ENCODE results near the gene FAM120A.

Gene FAM120A

DNA sequence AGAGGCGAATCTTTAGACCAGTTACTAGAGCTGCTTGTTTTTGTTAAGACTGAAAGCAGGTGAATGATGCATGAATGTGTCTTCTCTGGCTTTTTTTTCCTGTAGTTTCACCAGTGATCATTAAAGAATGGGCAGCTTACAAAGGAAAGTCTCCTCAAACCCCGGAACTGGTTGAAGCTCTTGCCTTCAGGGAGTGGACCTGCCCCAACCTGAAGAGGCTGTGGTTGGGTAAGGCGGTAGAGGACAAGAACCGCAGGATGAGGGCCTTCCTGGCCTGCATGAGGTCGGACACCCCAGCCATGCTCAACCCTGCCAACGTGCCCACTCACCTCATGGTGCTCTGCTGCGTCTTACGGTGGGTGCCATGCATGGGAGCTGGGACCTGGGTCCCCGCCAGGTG is 91.6 kb downstream of the FAM120A start:
- ChIA-PET POLR2A (no interaction called here), CTCF (interaction anchor here (1.2 kb wide), 1 partner anchor 10 kb away, joined by 4 read pairs; no protein-coding TSS in a partner anchor)
- TF ChIP-seq, protein P1, sequence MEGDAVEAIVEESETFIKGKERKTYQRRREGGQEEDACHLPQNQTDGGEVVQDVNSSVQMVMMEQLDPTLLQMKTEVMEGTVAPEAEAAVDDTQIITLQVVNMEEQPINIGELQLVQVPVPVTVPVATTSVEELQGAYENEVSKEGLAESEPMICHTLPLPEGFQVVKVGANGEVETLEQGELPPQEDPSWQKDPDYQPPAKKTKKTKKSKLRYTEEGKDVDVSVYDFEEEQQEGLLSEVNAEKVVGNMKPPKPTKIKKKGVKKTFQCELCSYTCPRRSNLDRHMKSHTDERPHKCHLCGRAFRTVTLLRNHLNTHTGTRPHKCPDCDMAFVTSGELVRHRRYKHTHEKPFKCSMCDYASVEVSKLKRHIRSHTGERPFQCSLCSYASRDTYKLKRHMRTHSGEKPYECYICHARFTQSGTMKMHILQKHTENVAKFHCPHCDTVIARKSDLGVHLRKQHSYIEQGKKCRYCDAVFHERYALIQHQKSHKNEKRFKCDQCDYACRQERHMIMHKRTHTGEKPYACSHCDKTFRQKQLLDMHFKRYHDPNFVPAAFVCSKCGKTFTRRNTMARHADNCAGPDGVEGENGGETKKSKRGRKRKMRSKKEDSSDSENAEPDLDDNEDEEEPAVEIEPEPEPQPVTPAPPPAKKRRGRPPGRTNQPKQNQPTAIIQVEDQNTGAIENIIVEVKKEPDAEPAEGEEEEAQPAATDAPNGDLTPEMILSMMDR (IDR thresholded peaks at IDR 0.05; ENCODE audit: control extremely low read depth, extremely low read depth, low read depth, missing control alignments), result no peak
- no peak for DNase-seq (ENCODE audit: extremely low spot score)

DNA sequence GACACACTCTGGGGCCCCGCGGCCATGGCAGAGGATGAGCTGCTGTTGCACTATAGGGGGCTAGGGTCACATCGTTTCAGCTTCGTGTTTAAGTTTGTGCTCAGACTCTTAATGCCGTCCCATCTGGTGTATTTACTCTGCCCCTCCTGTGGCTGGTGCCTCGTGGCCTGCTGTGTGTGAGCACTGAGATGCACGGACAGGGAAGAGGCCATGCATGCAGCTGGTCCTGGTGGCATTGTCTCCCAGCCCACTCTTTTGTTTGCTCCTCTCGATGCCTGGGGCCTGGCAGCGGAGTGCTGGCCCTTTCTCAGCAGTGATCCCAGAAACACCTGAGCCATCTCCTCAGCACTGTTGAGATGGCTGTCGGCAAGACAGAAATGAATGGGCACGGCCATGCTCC is 94.9 kb downstream of the FAM120A start:
- POLR2A ChIA-PET, result no interaction called here
- TF ChIP-seq, protein P1 (IDR thresholded peaks at IDR 0.05; ENCODE audit: control extremely low read depth, extremely low read depth, low read depth, missing control alignments), result no peak
- DNase-seq (ENCODE audit: extremely low spot score), result no peak
- CTCF ChIA-PET, result interaction anchor here (10.6 kb wide), 1 partner anchor 19 kb away, joined by 68 read pairs; no protein-coding TSS in a partner anchor

DNA sequence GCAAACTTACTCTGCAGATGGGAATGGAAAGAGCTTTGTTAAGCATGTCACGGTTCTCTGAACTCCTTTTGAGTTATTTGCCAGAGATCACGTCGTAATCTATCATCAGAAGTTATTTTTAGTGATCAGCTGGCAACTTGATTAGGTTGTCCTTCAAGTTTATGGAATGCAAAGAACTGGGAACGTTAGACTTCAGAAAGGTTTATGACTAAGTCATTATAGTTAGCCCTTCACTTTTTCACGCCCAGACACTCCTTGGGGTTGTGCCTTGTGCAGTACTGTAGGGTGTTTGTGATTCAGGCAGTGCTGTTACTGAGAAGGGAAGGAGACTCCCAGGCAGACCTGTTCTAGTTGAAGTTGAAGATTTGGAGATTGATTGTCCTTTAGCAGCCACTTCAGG is 98.1 kb downstream of the FAM120A start:
- CTCF ChIA-PET, result interaction anchor here (0.7 to 10.6 kb wide), 3 partner anchors 10 to 16 kb away, joined by 3 to 68 read pairs (median 3); no protein-coding TSS in a partner anchor
- no peak for DNase-seq (ENCODE audit: extremely low spot score)
- POLR2A ChIA-PET, result no interaction called here
- TF ChIP-seq, protein P1 (IDR thresholded peaks at IDR 0.05; ENCODE audit: control extremely low read depth, extremely low read depth, low read depth, missing control alignments), result no peak

DNA sequence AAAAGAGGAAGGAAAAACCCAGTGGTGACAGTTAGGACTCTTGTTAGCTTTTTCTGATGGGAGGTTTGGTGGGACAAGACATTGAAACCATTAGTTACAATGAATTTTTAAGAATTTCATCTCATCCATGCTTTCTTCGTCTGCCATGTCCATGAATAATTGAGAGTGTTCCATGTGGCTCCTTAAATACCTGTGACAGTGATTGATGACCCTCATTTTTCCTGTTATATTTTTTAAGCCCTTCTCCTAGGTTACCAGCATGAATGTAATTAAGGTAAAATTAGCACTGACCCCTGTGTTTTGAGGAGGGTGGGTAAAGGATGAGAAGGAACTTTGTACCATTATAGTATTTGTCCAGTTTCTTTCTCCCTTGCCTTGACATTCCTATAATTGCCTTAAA is 101.4 kb downstream of the FAM120A start:
- no peak for DNase-seq (ENCODE audit: extremely low spot score)
- POLR2A ChIA-PET, result no interaction called here
- CTCF ChIA-PET, result interaction anchor here (1.2 to 10.6 kb wide), 2 partner anchors 10 to 13 kb away, joined by 4 to 68 read pairs; no protein-coding TSS in a partner anchor
- TF ChIP-seq, protein P1 (IDR thresholded peaks at IDR 0.05; ENCODE audit: control extremely low read depth, extremely low read depth, low read depth, missing control alignments), result no peak

DNA sequence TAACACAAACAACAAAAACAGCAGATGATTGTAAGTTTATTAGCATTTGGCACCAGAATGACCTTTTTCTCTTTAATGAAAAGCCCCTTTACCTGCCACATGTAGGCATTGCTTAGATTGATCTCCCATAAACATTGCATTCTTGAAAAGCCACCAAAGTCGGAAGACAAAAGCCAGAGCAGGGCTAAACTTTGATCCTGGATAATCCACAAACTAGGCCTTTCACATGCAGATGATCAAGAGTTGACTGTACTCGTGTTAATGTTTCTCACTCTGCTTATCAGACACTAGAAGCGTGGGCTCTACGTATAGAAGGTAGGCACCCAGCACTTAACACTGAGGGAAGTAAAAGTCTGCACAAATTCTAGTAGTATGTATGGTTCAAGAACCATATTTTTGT is 103.9 kb downstream of the FAM120A start:
- TF ChIP-seq, protein P1 (IDR thresholded peaks at IDR 0.05; ENCODE audit: control extremely low read depth, extremely low read depth, low read depth, missing control alignments), result no peak
- ChIA-PET POLR2A (no interaction called here), CTCF (interaction anchor here (1.0 to 3.5 kb wide), 2 partner anchors 11 kb away, joined by 6 to 30 read pairs; no protein-coding TSS in a partner anchor)
- no peak for DNase-seq (ENCODE audit: extremely low spot score)

DNA sequence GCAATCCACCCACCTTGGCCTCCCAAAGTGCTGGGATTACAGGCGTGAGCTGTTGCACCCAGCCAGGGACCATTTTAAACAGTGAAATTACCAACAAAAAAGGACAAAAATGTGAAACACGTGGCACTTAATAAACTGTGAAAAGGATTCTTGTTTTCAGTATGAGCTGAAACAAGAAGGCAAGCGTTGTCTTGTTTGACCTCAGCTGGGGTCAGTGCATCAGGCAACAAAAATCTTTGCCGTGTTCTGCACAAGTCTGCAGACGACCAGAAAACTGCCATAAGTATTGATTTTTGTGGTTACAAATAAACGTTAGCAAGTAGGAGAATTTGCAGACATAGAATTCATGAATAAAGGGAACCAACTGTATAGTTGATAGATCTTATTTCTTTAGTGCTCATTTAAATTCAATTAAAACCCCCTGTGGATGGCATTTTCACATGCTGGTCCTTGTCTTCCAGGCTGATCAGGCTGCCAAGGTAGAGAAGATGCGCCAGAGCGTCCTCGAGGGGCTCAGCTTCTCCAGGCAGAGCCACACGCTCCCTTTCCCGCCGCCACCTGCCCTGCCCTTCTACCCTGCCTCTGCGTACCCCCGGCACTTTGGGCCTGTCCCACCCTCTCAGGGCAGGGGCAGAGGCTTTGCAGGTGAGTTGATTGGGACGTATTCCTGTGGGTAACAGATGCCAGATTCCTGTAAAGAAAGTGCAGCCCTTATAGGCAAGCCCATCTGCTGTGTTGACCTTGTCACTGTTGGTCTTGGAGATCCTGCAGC is 106.1 kb downstream of the FAM120A start:
- CTCF ChIA-PET, result interaction anchor here (1.6 to 3.5 kb wide), 2 partner anchors 9 to 13 kb away, joined by 4 to 30 read pairs; no protein-coding TSS in a partner anchor
- no peak for DNase-seq (ENCODE audit: extremely low spot score)
- POLR2A ChIA-PET, result no interaction called here
- TF ChIP-seq, protein P1 (IDR thresholded peaks at IDR 0.05; ENCODE audit: control extremely low read depth, extremely low read depth, low read depth, missing control alignments), result no peak

Data from GM10248 (cell line).